Activated CD4-positive, alpha-beta memory T cell treated with anti-CD3 and anti-CD28 coated beads for 36 hours (primary cell): ENCODE results near the gene CYB5A. TPM values are rescaled to one million over a fixed set of nuclear protein-coding genes. Genes with fewer than 3 reads are reported as not detected.
"Not testable (repeated sequence)": the region's sequence is repeated elsewhere in the genome, so short reads cannot be mapped to it uniquely, and the experiment has no call there.

Source experiments
- CTCF ChIA-PET: fragments of 350-600 bp; sonication (Branson Sonifier 250); formaldehyde crosslinking; loops from one replicate; lab custom pipeline; 2021; ENCODE audit warnings: antibody characterized with exemption, inconsistent platforms; lab: Charles Lee
- POLR2A ChIA-PET: fragments of 350-600 bp; sonication (Branson Sonifier 250); formaldehyde crosslinking; loops from one replicate; lab custom pipeline; 2021; ENCODE audit warnings: antibody characterized with exemption; lab: Charles Lee
- DNase-seq: peaks from one replicate; pipeline ENCODE4 v3.0.0-alpha.2; 2020
- H3K27ac Mint-ChIP-seq: one replicate; pipeline ENCODE4 v1.8.0; 2021; ENCODE audit warnings: mixed read lengths
- H3K27me3 Mint-ChIP-seq: one replicate; pipeline ENCODE4 v1.8.0; 2021; ENCODE audit warnings: mixed read lengths
- H3K36me3 Mint-ChIP-seq: one replicate; pipeline ENCODE4 v1.8.0; 2021; ENCODE audit warnings: mixed read lengths
- H3K4me1 Mint-ChIP-seq: one replicate; pipeline ENCODE4 v1.8.0; 2021; ENCODE audit warnings: low read depth, mixed read lengths
- H3K4me3 Mint-ChIP-seq: one replicate; pipeline ENCODE4 v1.8.0; 2021; ENCODE audit warnings: mild to moderate bottlenecking, mixed read lengths
- H3K9me3 Mint-ChIP-seq: one replicate; pipeline ENCODE4 v1.8.0; 2021; ENCODE audit warnings: mixed read lengths
- intact Hi-C: fragments of 100-400 bp; cut with micrococcal nuclease; formaldehyde crosslinking; loops from one replicate; pipeline ENCODE4 v1.15.1; 2023
- total RNA-seq, 2 experiments: library from RNA; stranded (reverse); gene quantifications; one replicate each; pipeline ENCODE4 v1.2.3, GENCODE V29; 2021

The CYB5A gene
- total RNA-seq, result 10 to 100 TPM; 64.4 to 65.2 TPM

GRCh38 chr18:74291771-74292540 lies at the start of gene CYB5A:
CYB5A (minus strand) TSS chr18:74291963; CDS start chr18:74291875, 88 bp downstream.
- POLR2A ChIA-PET, result no interaction called here
- intact Hi-C loops, result loop anchor here (1.0 to 5.0 kb wide), 5 partner anchors 80 to 305 kb away; partner anchors contain the start of genes TIMM21 and ZNF407

GRCh38 chr18:74337912-74338309 lies 46.1 kb upstream of the CYB5A start:
- CTCF ChIA-PET, result interaction anchor here (0.8 to 1.5 kb wide), 4 partner anchors 9 to 214 kb away, joined by 3 to 4 read pairs (median 4); no protein-coding TSS in a partner anchor
- no peak overlapping the region for H3K27ac Mint-ChIP-seq
- H3K9me3 Mint-ChIP-seq, result peaks cover 6% of the 10 kb centered on the region
- no peak for DNase-seq
- POLR2A ChIA-PET, result no interaction called here
- no peaks in the 10 kb centered on the region for H3K4me1 Mint-ChIP-seq
- intact Hi-C loops, result no loop called here
- H3K27me3 Mint-ChIP-seq, result peaks cover 8% of the 10 kb centered on the region
- H3K4me3 Mint-ChIP-seq, result no peak overlapping the region
- no peaks in the 10 kb centered on the region for H3K36me3 Mint-ChIP-seq

More at GRCh38 chr18:74291771-74292540, at the start of gene CYB5A:
- CTCF ChIA-PET, result no interaction called here
- peak; percentile 98 for DNase-seq
- Mint-ChIP-seq H3K4me1 (peaks cover 12% of the 10 kb centered on the region), H3K36me3 (peaks cover 3% of the 10 kb centered on the region), H3K27ac (peak within 1 kb of the TSS; percentile 57), H3K9me3 (no peaks in the 10 kb centered on the region), H3K4me3 (peak within 1 kb of the TSS; percentile 88), H3K27me3 (no peaks in the 10 kb centered on the region)

- Mint-ChIP-seq H3K4me1 (no peaks in the 10 kb centered on the region), H3K9me3 (peaks cover 6% of the 10 kb centered on the region), H3K27me3 (peaks cover 8% of the 10 kb centered on the region), H3K4me3 (no peak overlapping the region), H3K36me3 (no peaks in the 10 kb centered on the region), H3K27ac (no peak overlapping the region)
- CTCF ChIA-PET, result interaction anchor here (0.8 to 1.5 kb wide), 4 partner anchors 10 to 214 kb away, joined by 3 to 4 read pairs (median 4); no protein-coding TSS in a partner anchor
- POLR2A ChIA-PET, result no interaction called here
- no peak for DNase-seq
- intact Hi-C loops, result no loop called here
These were observed 45.6 kb upstream of the CYB5A start for GRCh38 chr18:74337155-74337911.

- H3K27me3 Mint-ChIP-seq, result peaks cover 8% of the 10 kb centered on the region
- peaks cover 6% of the 10 kb centered on the region for H3K9me3 Mint-ChIP-seq
- no peak overlapping the region for H3K27ac Mint-ChIP-seq
- no peak overlapping the region for H3K4me3 Mint-ChIP-seq
- H3K36me3 Mint-ChIP-seq, result no peaks in the 10 kb centered on the region
- intact Hi-C loops, result no loop called here
- ChIA-PET CTCF (interaction anchor here (0.7 kb wide), 2 partner anchors 12 to 55 kb away, joined by 3 read pairs; no protein-coding TSS in a partner anchor), POLR2A (no interaction called here)
- no peak for DNase-seq
- no peaks in the 10 kb centered on the region for H3K4me1 Mint-ChIP-seq
These were observed 44.9 kb upstream of the CYB5A start for GRCh38 chr18:74336656-74337055.

GRCh38 chr18:74334242-74334893 lies 42.6 kb upstream of the CYB5A start:
- CTCF ChIA-PET, result interaction anchor here (1.2 kb wide), 1 partner anchor 8 kb away, joined by 6 read pairs; no protein-coding TSS in a partner anchor
- no peaks in the 10 kb centered on the region for H3K36me3 Mint-ChIP-seq
- no peak for DNase-seq
- H3K27ac Mint-ChIP-seq, result no peak overlapping the region
- intact Hi-C loops, result no loop called here
- no peak overlapping the region for H3K4me3 Mint-ChIP-seq
- peaks cover 12% of the 10 kb centered on the region for H3K27me3 Mint-ChIP-seq
- peaks cover 6% of the 10 kb centered on the region for H3K9me3 Mint-ChIP-seq
- H3K4me1 Mint-ChIP-seq, result no peaks in the 10 kb centered on the region
- POLR2A ChIA-PET, result no interaction called here

- Mint-ChIP-seq H3K36me3 (no peaks in the 10 kb centered on the region), H3K27ac (no peak overlapping the region), H3K4me1 (no peaks in the 10 kb centered on the region)
These were observed 41.3 kb upstream of the CYB5A start for GRCh38 chr18:74333091-74333490.

GRCh38 chr18:74331404-74331803 lies 39.6 kb upstream of the CYB5A start:
- Mint-ChIP-seq H3K4me1 (no peaks in the 10 kb centered on the region), H3K36me3 (no peaks in the 10 kb centered on the region), H3K27me3 (peaks cover 9% of the 10 kb centered on the region), H3K27ac (no peak overlapping the region), H3K4me3 (no peak overlapping the region), H3K9me3 (peaks cover 6% of the 10 kb centered on the region)
- CTCF ChIA-PET, result no interaction called here
- no peak for DNase-seq
- intact Hi-C loops, result no loop called here
- POLR2A ChIA-PET, result no interaction called here

More at GRCh38 chr18:74333091-74333490, 41.3 kb upstream of the CYB5A start:
- ChIA-PET CTCF (no interaction called here), POLR2A (interaction anchor here (0.6 kb wide), 1 partner anchor 58 kb away, joined by 3 read pairs; no protein-coding TSS in a partner anchor)
- Mint-ChIP-seq H3K9me3 (peaks cover 6% of the 10 kb centered on the region), H3K27me3 (peaks cover 11% of the 10 kb centered on the region), H3K4me3 (no peak overlapping the region)
- DNase-seq, result no peak
- intact Hi-C loops, result no loop called here

GRCh38 chr18:74329688-74330205 lies 38.0 kb upstream of the CYB5A start:
- Mint-ChIP-seq H3K27me3 (peaks cover 11% of the 10 kb centered on the region), H3K27ac (no peak overlapping the region), H3K4me3 (no peak overlapping the region), H3K36me3 (no peaks in the 10 kb centered on the region), H3K9me3 (peaks cover 6% of the 10 kb centered on the region), H3K4me1 (no peaks in the 10 kb centered on the region)
- ChIA-PET POLR2A (no interaction called here), CTCF (interaction anchor here (0.9 to 1.0 kb wide), 2 partner anchors 9 to 13 kb away, joined by 3 read pairs; no protein-coding TSS in a partner anchor)
- DNase-seq, result no peak
- intact Hi-C loops, result no loop called here

- Mint-ChIP-seq H3K27me3 (peaks cover 11% of the 10 kb centered on the region), H3K9me3 (peaks cover under 1% of the 10 kb centered on the region), H3K4me1 (no peaks in the 10 kb centered on the region), H3K27ac (no peak overlapping the region), H3K4me3 (no peak overlapping the region), H3K36me3 (no peaks in the 10 kb centered on the region)
- intact Hi-C loops, result no loop called here
- DNase-seq, result no peak
- CTCF ChIA-PET, result no interaction called here
- POLR2A ChIA-PET, result no interaction called here
These were observed 36.4 kb upstream of the CYB5A start for GRCh38 chr18:74328206-74328605.

GRCh38 chr18:74326791-74327190 lies 35.0 kb upstream of the CYB5A start:
- H3K36me3 Mint-ChIP-seq, POLR2A ChIA-PET, H3K9me3 Mint-ChIP-seq, H3K4me3 Mint-ChIP-seq, H3K4me1 Mint-ChIP-seq, CTCF ChIA-PET, intact Hi-C loops, H3K27ac Mint-ChIP-seq, DNase-seq: not testable (repeated sequence)
- peaks cover 11% of the 10 kb centered on the region for H3K27me3 Mint-ChIP-seq

- Mint-ChIP-seq H3K27me3 (peaks cover 8% of the 10 kb centered on the region), H3K9me3 (no peaks in the 10 kb centered on the region), H3K4me1 (no peaks in the 10 kb centered on the region), H3K4me3 (no peak overlapping the region), H3K36me3 (no peaks in the 10 kb centered on the region), H3K27ac (no peak overlapping the region)
- CTCF ChIA-PET, result no interaction called here
- POLR2A ChIA-PET, result no interaction called here
- intact Hi-C loops, result no loop called here
- DNase-seq, result no peak
These were observed 34.5 kb upstream of the CYB5A start for GRCh38 chr18:74326231-74326630.
